Activated B cell treated with CpG ODN at 0.5 μM for 24 hours (primary cell): Measurements from ENCODE around the gene ARHGAP9. TPM values are rescaled to one million over a fixed set of nuclear protein-coding genes. Genes with fewer than 3 reads are reported as not detected.

ENCODE experiments used
- ATAC-seq: fragments of 200-7000 bp; cut with Tn5 transposase; one replicate; pipeline ENCODE4 v1.10.0; 2021; ENCODE audit warnings: low read depth, mild to moderate bottlenecking, moderate library complexity
- CTCF ChIA-PET: fragments of 350-600 bp; sonication (Branson Sonifier 250); formaldehyde crosslinking; loops from one replicate; lab custom pipeline; 2021; ENCODE audit warnings: antibody characterized with exemption; lab: Charles Lee
- POLR2A ChIA-PET: fragments of 350-600 bp; sonication (Branson Sonifier 250); formaldehyde crosslinking; loops from one replicate; lab custom pipeline; 2021; ENCODE audit warnings: antibody characterized with exemption; lab: Charles Lee
- DNase-seq: peaks from one replicate; pipeline ENCODE4 v3.0.0; 2022
- H3K27ac Mint-ChIP-seq: one replicate; pipeline ENCODE4 v1.8.0; 2020; ENCODE audit warnings: mixed read lengths
- H3K27me3 Mint-ChIP-seq: one replicate; pipeline ENCODE4 v1.8.0; 2021; ENCODE audit warnings: mixed read lengths
- H3K36me3 Mint-ChIP-seq: one replicate; pipeline ENCODE4 v1.8.0; 2021; ENCODE audit warnings: low read depth, mixed read lengths
- H3K4me1 Mint-ChIP-seq: one replicate; pipeline ENCODE4 v1.8.0; 2021; ENCODE audit warnings: mixed read lengths
- H3K4me3 Mint-ChIP-seq: one replicate; pipeline ENCODE4 v1.8.0; 2020; ENCODE audit warnings: mild to moderate bottlenecking, mixed read lengths
- H3K9me3 Mint-ChIP-seq: one replicate; pipeline ENCODE4 v1.8.0; 2020; ENCODE audit warnings: mixed read lengths
- intact Hi-C: fragments of 100-400 bp; cut with micrococcal nuclease; formaldehyde crosslinking; loops from one replicate; pipeline ENCODE4 v1.15.1; 2024
- total RNA-seq: library from RNA; stranded (reverse); gene quantifications from 2 replicates; pipeline ENCODE4 v1.2.3, GENCODE V29; 2022
- TF ChIP-seq, protein P1 (sequence below): fragments of 200-600 bp; IDR thresholded peaks from one replicate; pipeline ENCODE4 v1.8.0; 2022; ENCODE audit warnings: antibody characterized with exemption, mild to moderate bottlenecking

ARHGAP9 gene
- total RNA-seq, 1 donor from 2014 or later = 98.8 TPM

DNA sequence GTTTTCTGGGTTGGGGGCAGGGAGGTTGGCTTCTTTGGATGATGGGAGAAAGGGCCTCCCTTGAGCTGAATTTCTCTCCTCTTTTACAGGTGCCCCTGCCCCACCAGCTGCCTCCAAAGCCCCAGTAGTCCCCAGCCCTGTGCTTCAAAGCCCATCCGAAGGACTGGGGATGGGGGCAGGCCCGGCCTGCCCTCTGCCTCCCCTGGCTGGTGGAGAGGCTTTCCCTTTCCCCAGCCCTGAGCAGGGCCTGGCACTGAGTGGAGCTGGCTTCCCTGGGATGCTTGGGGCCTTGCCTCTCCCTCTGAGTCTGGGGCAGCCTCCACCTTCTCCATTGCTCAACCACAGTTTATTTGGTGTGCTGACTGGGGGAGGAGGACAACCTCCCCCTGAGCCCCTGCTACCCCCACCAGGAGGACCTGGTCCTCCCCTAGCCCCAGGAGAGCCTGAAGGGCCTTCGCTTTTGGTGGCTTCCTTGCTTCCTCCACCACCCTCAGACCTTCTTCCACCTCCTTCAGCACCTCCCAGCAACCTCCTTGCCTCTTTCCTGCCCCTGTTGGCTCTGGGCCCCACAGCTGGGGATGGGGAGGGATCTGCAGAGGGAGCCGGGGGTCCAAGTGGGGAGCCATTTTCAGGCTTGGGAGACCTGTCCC lies 46.9 kb upstream of the ARHGAP9 start:
- ATAC-seq (no peak), DNase-seq (no peak)
- TF ChIP-seq, protein P1, sequence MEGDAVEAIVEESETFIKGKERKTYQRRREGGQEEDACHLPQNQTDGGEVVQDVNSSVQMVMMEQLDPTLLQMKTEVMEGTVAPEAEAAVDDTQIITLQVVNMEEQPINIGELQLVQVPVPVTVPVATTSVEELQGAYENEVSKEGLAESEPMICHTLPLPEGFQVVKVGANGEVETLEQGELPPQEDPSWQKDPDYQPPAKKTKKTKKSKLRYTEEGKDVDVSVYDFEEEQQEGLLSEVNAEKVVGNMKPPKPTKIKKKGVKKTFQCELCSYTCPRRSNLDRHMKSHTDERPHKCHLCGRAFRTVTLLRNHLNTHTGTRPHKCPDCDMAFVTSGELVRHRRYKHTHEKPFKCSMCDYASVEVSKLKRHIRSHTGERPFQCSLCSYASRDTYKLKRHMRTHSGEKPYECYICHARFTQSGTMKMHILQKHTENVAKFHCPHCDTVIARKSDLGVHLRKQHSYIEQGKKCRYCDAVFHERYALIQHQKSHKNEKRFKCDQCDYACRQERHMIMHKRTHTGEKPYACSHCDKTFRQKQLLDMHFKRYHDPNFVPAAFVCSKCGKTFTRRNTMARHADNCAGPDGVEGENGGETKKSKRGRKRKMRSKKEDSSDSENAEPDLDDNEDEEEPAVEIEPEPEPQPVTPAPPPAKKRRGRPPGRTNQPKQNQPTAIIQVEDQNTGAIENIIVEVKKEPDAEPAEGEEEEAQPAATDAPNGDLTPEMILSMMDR = no peak
- ChIA-PET CTCF (no interaction called here), POLR2A (no interaction called here)
- H3K27ac Mint-ChIP-seq = peak overlapping the region; percentile 35
- H3K4me1 Mint-ChIP-seq = peaks cover 25% of the 10 kb centered on the region
- no peak overlapping the region for H3K4me3 Mint-ChIP-seq
- intact Hi-C loops = no loop called here
- peaks cover 67% of the 10 kb centered on the region for H3K36me3 Mint-ChIP-seq
- no peaks in the 10 kb centered on the region for H3K9me3 Mint-ChIP-seq
- no peaks in the 10 kb centered on the region for H3K27me3 Mint-ChIP-seq

DNA sequence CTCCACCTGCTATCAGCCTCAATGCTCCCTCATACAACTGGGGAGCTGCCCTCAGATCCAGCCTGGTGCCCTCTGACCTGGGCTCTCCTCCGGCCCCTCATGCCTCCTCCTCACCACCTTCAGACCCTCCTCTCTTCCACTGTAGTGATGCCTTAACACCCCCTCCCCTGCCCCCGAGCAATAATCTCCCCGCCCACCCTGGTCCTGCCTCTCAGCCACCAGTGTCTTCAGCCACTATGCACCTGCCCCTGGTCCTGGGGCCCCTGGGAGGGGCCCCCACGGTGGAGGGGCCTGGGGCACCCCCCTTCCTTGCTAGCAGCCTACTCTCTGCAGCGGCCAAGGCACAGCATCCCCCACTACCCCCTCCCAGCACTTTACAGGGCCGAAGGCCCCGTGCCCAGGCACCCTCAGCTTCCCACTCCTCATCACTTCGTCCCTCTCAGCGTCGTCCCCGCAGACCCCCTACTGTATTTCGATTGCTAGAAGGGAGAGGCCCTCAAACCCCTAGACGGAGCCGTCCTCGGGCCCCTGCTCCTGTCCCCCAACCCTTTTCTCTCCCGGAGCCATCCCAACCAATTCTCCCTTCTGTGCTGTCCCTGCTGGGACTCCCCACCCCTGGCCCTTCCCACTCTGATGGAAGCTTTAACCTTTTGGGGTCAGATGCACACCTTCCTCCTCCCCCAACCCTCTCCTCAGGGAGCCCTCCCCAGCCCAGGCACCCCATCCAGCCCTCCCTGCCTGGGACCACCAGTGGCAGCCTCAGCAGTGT lies 46.1 kb upstream of the ARHGAP9 start:
- TF ChIP-seq, protein P1 = no peak
- POLR2A ChIA-PET = no interaction called here
- Mint-ChIP-seq H3K27me3 (no peaks in the 10 kb centered on the region), H3K27ac (no peak overlapping the region), H3K9me3 (no peaks in the 10 kb centered on the region), H3K4me1 (peaks cover 33% of the 10 kb centered on the region), H3K36me3 (peaks cover 59% of the 10 kb centered on the region), H3K4me3 (no peak overlapping the region)
- CTCF ChIA-PET = no interaction called here
- intact Hi-C loops = no loop called here
- no peak for DNase-seq
- no peak for ATAC-seq

DNA sequence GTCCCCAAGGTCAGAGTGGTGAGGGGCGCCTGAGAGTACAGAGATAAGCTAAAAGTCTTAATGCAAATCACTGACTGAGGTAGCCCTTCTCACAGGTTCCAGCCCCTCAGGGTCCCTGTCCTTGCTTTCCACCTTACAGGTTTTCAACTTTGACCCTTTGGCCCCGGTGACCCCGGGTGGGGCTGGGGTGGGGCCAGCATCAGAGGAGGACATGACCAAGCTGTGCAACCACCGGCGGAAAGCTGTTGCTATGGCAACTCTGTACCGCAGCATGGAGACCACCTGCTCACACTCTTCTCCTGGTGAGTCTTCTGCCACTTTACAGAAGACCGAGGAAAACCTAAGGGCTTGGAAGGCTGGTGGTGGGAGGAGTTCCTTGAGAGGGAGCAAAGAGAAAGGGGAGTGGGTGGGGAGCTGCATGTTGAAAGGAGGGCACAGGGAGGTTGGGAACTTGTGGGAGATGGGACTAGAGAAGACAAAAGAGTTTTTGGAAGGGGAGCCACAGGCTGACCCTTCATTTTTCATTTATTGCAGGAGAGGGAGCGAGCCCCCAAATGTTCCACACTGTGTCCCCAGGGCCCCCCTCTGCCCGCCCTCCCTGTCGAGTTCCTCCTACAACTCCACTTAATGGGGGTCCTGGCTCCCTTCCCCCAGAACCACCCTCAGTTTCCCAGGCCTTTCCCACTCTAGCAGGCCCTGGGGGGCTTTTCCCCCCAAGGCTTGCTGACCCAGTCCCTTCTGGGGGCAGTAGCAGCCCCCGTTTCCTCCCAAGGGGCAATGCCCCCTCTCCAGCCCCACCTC lies 45.3 kb upstream of the ARHGAP9 start:
- H3K27ac Mint-ChIP-seq = peak overlapping the region; percentile 86
- peaks cover 56% of the 10 kb centered on the region for H3K36me3 Mint-ChIP-seq
- no peak for ATAC-seq
- no peak for DNase-seq
- ChIA-PET CTCF (interaction anchor here (1.0 kb wide), 1 partner anchor 49 kb away, joined by 3 read pairs; no protein-coding TSS in a partner anchor), POLR2A (interaction anchor here (2.1 to 2.2 kb wide), 2 partner anchors 21 to 45 kb away, joined by 10 to 18 read pairs; partner anchors contain the start of genes ARHGAP9 and DCTN2)
- H3K4me1 Mint-ChIP-seq = peaks cover 39% of the 10 kb centered on the region
- H3K27me3 Mint-ChIP-seq = no peaks in the 10 kb centered on the region
- peak overlapping the region; percentile 92 for H3K4me3 Mint-ChIP-seq
- intact Hi-C loops = loop anchor here (5.0 kb wide), 2 partner anchors 1408 to 1698 kb away; partner anchors contain the start of genes DNAJC14, RPL41 and ZC3H10
- TF ChIP-seq, protein P1 = no peak
- no peaks in the 10 kb centered on the region for H3K9me3 Mint-ChIP-seq

DNA sequence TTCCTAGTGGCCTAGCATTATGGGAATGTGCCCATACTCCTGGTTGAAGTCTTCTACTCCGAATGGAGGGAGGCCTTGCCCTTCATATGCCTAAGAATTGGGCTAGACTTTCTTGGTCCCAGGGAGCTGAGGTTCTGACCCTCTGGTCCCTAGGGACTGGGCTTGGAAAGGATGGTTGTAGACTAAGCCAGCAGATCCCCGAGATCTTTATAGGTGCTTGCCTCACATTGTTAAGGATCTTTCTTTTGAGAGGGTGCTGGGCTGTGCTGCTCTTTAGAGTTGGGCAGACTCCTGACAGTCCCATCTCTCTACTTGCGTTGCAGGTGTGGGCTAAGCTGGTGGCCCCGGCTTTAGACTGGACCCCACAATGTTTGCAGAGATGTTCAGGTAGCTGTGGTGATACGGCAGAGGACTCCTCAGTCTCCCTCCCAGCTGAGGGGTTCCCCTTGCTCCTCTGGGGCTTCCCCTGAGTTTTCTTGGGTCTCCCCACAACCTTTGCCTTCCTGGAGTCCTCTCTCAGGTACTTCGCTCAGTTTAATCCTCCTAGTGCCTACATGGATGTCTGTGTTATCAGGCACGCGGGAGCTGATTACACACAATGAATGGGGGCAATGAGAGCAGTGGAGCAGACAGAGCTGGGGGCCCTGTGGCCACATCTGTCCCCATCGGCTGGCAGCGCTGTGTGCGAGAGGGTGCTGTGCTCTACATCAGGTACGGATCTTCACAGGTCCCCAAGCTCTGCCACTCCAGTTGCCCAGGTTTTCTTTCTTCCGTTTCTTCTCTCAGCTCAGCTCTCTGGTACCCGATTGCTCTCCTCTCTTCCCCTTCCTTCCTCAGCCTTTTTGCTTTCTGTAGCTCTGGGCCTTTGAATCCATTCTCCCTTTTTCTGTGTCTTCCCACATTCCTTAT lies 44.3 kb upstream of the ARHGAP9 start:
- Mint-ChIP-seq H3K36me3 (peaks cover 57% of the 10 kb centered on the region), H3K27me3 (no peaks in the 10 kb centered on the region), H3K4me3 (peak overlapping the region; percentile 92), H3K27ac (peak overlapping the region; percentile 86), H3K9me3 (no peaks in the 10 kb centered on the region), H3K4me1 (peaks cover 44% of the 10 kb centered on the region)
- ATAC-seq (no peak), DNase-seq (no peak)
- intact Hi-C loops = loop anchor here (2.0 to 5.0 kb wide), 5 partner anchors 59 to 1697 kb away; partner anchors contain the start of genes DNAJC14, RPL41, TSPAN31 and ZC3H10
- POLR2A ChIA-PET = interaction anchor here (0.6 to 2.2 kb wide), 7 partner anchors 9 to 806 kb away, joined by 3 to 18 read pairs (median 5); partner anchors contain the start of genes ARHGAP9 and DCTN2
- CTCF ChIA-PET = interaction anchor here (1.0 kb wide), 1 partner anchor 48 kb away, joined by 3 read pairs; no protein-coding TSS in a partner anchor
- TF ChIP-seq, protein P1 = no peak
